HUES6 (cell line): ENCODE results near the gene LAMA1.
"Not testable (repeated sequence)": the region's sequence is repeated elsewhere in the genome, so short reads cannot be mapped to it uniquely, and the experiment has no call there.

Source experiments
- H3K27ac ChIP-seq: 2 replicates; pipeline ENCODE4 v1.7.0; 2013; ENCODE audit warnings: low read depth, mild to moderate bottlenecking, low read length, inconsistent platforms
- H3K27me3 ChIP-seq: 2 replicates; pipeline ENCODE4 v1.6.1; 2013; ENCODE audit warnings: low read length; ENCODE audit not compliant: control insufficient read depth, insufficient read depth
- H3K36me3 ChIP-seq: 2 replicates; pipeline ENCODE4 v1.6.1; 2013; ENCODE audit warnings: low read length; ENCODE audit not compliant: control insufficient read depth, insufficient read depth
- H3K4me1 ChIP-seq: 2 replicates; pipeline ENCODE4 v1.6.1; 2013; ENCODE audit warnings: low read length; ENCODE audit not compliant: control insufficient read depth, insufficient read depth
- H3K4me3 ChIP-seq: 2 replicates; pipeline ENCODE4 v1.5.1; 2013; ENCODE audit warnings: low read depth, low read length
- H3K9ac ChIP-seq: one replicate; pipeline ENCODE4 v1.6.1; 2013; ENCODE audit warnings: mild to moderate bottlenecking, low read length
- H3K9me3 ChIP-seq: 2 replicates; pipeline ENCODE4 v1.6.1; 2013; ENCODE audit warnings: low read depth, low read length; ENCODE audit not compliant: control insufficient read depth, insufficient read depth

LAMA1 gene

GRCh38 chr18:6948281-6949055, 169.1 kb downstream of the LAMA1 start:
- no peak overlapping the region for H3K9ac ChIP-seq
- peaks cover 32% of the 10 kb centered on the region for H3K36me3 ChIP-seq
- H3K27me3 ChIP-seq: no peaks in the 10 kb centered on the region
- peaks cover 11% of the 10 kb centered on the region; the same call in 1 of the 2 replicates for H3K4me1 ChIP-seq
- H3K9me3 ChIP-seq: no peaks in the 10 kb centered on the region
- H3K4me3 ChIP-seq: no peak overlapping the region
- no peak overlapping the region for H3K27ac ChIP-seq

GRCh38 chr18:6947338-6948030, 170.1 kb downstream of the LAMA1 start:
- no peak overlapping the region for H3K9ac ChIP-seq
- no peaks in the 10 kb centered on the region for H3K27me3 ChIP-seq
- no peaks in the 10 kb centered on the region for H3K9me3 ChIP-seq
- peaks cover 11% of the 10 kb centered on the region; the same call in 1 of the 2 replicates for H3K4me1 ChIP-seq
- H3K27ac ChIP-seq: no peak overlapping the region
- H3K4me3 ChIP-seq: no peak overlapping the region
- H3K36me3 ChIP-seq: peaks cover 33% of the 10 kb centered on the region

GRCh38 chr18:6943143-6943542, 174.5 kb downstream of the LAMA1 start:
- H3K36me3 ChIP-seq: peaks cover 30% of the 10 kb centered on the region
- H3K4me3 ChIP-seq: no peak overlapping the region
- H3K27ac ChIP-seq: no peak overlapping the region

GRCh38 chr18:6942742-6943141, 174.9 kb downstream of the LAMA1 start:
- Histone ChIP-seq H3K36me3 (peaks cover 26% of the 10 kb centered on the region), H3K4me3 (no peak overlapping the region), H3K27me3 (no peaks in the 10 kb centered on the region), H3K9me3 (no peaks in the 10 kb centered on the region), H3K9ac (no peak overlapping the region), H3K27ac (no peak overlapping the region), H3K4me1 (no peaks in the 10 kb centered on the region)

More at GRCh38 chr18:6943143-6943542, 174.5 kb downstream of the LAMA1 start:
- Histone ChIP-seq H3K9me3 (no peaks in the 10 kb centered on the region), H3K4me1 (no peaks in the 10 kb centered on the region), H3K9ac (no peak overlapping the region), H3K27me3 (no peaks in the 10 kb centered on the region)

- H3K9me3 ChIP-seq: no peaks in the 10 kb centered on the region
Measured at GRCh38 chr18:6941996-6942395, 175.6 kb downstream of the LAMA1 start.

GRCh38 chr18:6940451-6940850, 177.1 kb downstream of the LAMA1 start:
- Histone ChIP-seq H3K27ac (no peak overlapping the region), H3K27me3 (no peaks in the 10 kb centered on the region), H3K4me1 (no peaks in the 10 kb centered on the region), H3K9me3 (no peaks in the 10 kb centered on the region), H3K36me3 (peaks cover 17% of the 10 kb centered on the region), H3K9ac (no peak overlapping the region), H3K4me3 (no peak overlapping the region)

More at GRCh38 chr18:6941996-6942395, 175.6 kb downstream of the LAMA1 start:
- H3K27ac ChIP-seq: no peak overlapping the region
- no peak overlapping the region for H3K4me3 ChIP-seq
- H3K27me3 ChIP-seq: no peaks in the 10 kb centered on the region
- peaks cover 25% of the 10 kb centered on the region for H3K36me3 ChIP-seq
- H3K4me1 ChIP-seq: no peaks in the 10 kb centered on the region
- no peak overlapping the region for H3K9ac ChIP-seq

GRCh38 chr18:6939972-6940371, 177.6 kb downstream of the LAMA1 start:
- Histone ChIP-seq H3K4me3 (no peak overlapping the region), H3K27me3 (no peaks in the 10 kb centered on the region), H3K4me1 (no peaks in the 10 kb centered on the region), H3K9me3 (no peaks in the 10 kb centered on the region), H3K27ac (no peak overlapping the region), H3K36me3 (peaks cover 15% of the 10 kb centered on the region), H3K9ac (no peak overlapping the region)

- not testable (repeated sequence) for H3K27ac ChIP-seq, H3K9me3 ChIP-seq, H3K4me3 ChIP-seq, H3K9ac ChIP-seq, H3K27me3 ChIP-seq, H3K4me1 ChIP-seq
- peaks cover 15% of the 10 kb centered on the region for H3K36me3 ChIP-seq
Measured at GRCh38 chr18:6938403-6938802, 179.2 kb downstream of the LAMA1 start.

GRCh38 chr18:6938003-6938402, 179.6 kb downstream of the LAMA1 start:
- H3K27me3 ChIP-seq: no peaks in the 10 kb centered on the region
- no peaks in the 10 kb centered on the region for H3K4me1 ChIP-seq
- no peak overlapping the region for H3K9ac ChIP-seq
- H3K36me3 ChIP-seq: peaks cover 13% of the 10 kb centered on the region
- H3K4me3 ChIP-seq: no peak overlapping the region
- no peaks in the 10 kb centered on the region for H3K9me3 ChIP-seq
- no peak overlapping the region for H3K27ac ChIP-seq

GRCh38 chr18:6934859-6935258, 182.7 kb downstream of the LAMA1 start:
- H3K9ac ChIP-seq: no peak overlapping the region
- no peaks in the 10 kb centered on the region for H3K4me1 ChIP-seq
- no peaks in the 10 kb centered on the region for H3K9me3 ChIP-seq
- H3K27me3 ChIP-seq: no peaks in the 10 kb centered on the region
- no peak overlapping the region for H3K4me3 ChIP-seq
- no peak overlapping the region for H3K27ac ChIP-seq
- H3K36me3 ChIP-seq: no peaks in the 10 kb centered on the region

GRCh38 chr18:6929370-6930102, 188.1 kb downstream of the LAMA1 start:
- no peaks in the 10 kb centered on the region for H3K36me3 ChIP-seq

More at GRCh38 chr18:6929370-6930102, 188.1 kb downstream of the LAMA1 start:
- Histone ChIP-seq H3K27me3 (no peaks in the 10 kb centered on the region), H3K27ac (no peak overlapping the region), H3K4me1 (no peaks in the 10 kb centered on the region), H3K4me3 (no peak overlapping the region), H3K9me3 (no peaks in the 10 kb centered on the region), H3K9ac (no peak overlapping the region)
